ENCODE data around the gene STOX1. TPM values are rescaled to one million over a fixed set of nuclear protein-coding genes. Genes with fewer than 3 reads are reported as not detected.

STOX1 gene
- polyA plus RNA-seq, 1 donor from 2014 or later: 1.2 TPM

GRCh38 chr10:68784476-68784875, 42.9 kb upstream of the STOX1 start:
- Histone ChIP-seq H3K79me2 (replicated peaks; ENCODE audit: insufficient read depth, low read length) (peaks cover 5% of the 10 kb centered on the region), H3K9ac (ENCODE audit: low read length) (no peak overlapping the region), H3F3A (ENCODE audit: insufficient read depth, low read length, poor library complexity, severe bottlenecking) (no peaks in the 10 kb centered on the region), H3K27me3 (ENCODE audit: insufficient read depth, low read depth, low read length) (no peaks in the 10 kb centered on the region), H3K4me2 (ENCODE audit: low read length) (no peak overlapping the region), H3K4me3 (ENCODE audit: low read length) (no peak overlapping the region), H3K9me3 (ENCODE audit: low read length) (no peaks in the 10 kb centered on the region), H2AFZ (ENCODE audit: low read depth, low read length) (no peak overlapping the region), H4K20me1 (ENCODE audit: insufficient read depth) (no peaks in the 10 kb centered on the region), H3K36me3 (ENCODE audit: insufficient read depth, low read length) (no peaks in the 10 kb centered on the region), H3K27ac (ENCODE audit: low read length) (no peak overlapping the region), H3K9me2 (ENCODE audit: insufficient read depth, low read length) (no peaks in the 10 kb centered on the region)
- TF ChIP-seq TAF1 (IDR thresholded peaks at IDR 0.05; ENCODE audit: low read depth) (no peak), MXI1 (conservative IDR thresholded peaks at IDR 0.05; ENCODE audit: poor library complexity, severe bottlenecking) (no peak), EP300 (conservative IDR thresholded peaks at IDR 0.05; ENCODE audit: poor library complexity, severe bottlenecking) (no peak), POLR2AphosphoS5 (IDR thresholded peaks at IDR 0.05) (no peak), EZH2 (IDR thresholded peaks at IDR 0.05; ENCODE audit: borderline replicate concordance, insufficient read depth, low read length, poor library complexity, severe bottlenecking) (no peak)

- H2AFZ ChIP-seq (ENCODE audit: low read depth, low read length): no peak overlapping the region
- H3K79me2 ChIP-seq (replicated peaks; ENCODE audit: insufficient read depth, low read length): no peaks in the 10 kb centered on the region
- no peaks in the 10 kb centered on the region for H3K36me3 ChIP-seq (ENCODE audit: insufficient read depth, low read length)
- H3K9ac ChIP-seq (ENCODE audit: low read length): no peak overlapping the region
- H3K27ac ChIP-seq (ENCODE audit: low read length): no peak overlapping the region
- H3K9me2 ChIP-seq (ENCODE audit: insufficient read depth, low read length): no peaks in the 10 kb centered on the region
- H3K4me2 ChIP-seq (ENCODE audit: low read length): no peak overlapping the region
- no peaks in the 10 kb centered on the region for H4K20me1 ChIP-seq (ENCODE audit: insufficient read depth)
- no peaks in the 10 kb centered on the region for H3K9me3 ChIP-seq (ENCODE audit: low read length)
- no peak overlapping the region for H3K4me3 ChIP-seq (ENCODE audit: low read length)
- no peaks in the 10 kb centered on the region for H3F3A ChIP-seq (ENCODE audit: insufficient read depth, low read length, poor library complexity, severe bottlenecking)
- no peaks in the 10 kb centered on the region for H3K27me3 ChIP-seq (ENCODE audit: insufficient read depth, low read depth, low read length)
- TF ChIP-seq MXI1 (conservative IDR thresholded peaks at IDR 0.05; ENCODE audit: poor library complexity, severe bottlenecking) (no peak), TAF1 (IDR thresholded peaks at IDR 0.05; ENCODE audit: low read depth) (no peak), SMC3 (conservative IDR thresholded peaks at IDR 0.05; ENCODE audit: poor library complexity) (no peak), POLR2AphosphoS5 (IDR thresholded peaks at IDR 0.05) (no peak), EZH2 (IDR thresholded peaks at IDR 0.05; ENCODE audit: borderline replicate concordance, insufficient read depth, low read length, poor library complexity, severe bottlenecking) (no peak), RAD21 (conservative IDR thresholded peaks at IDR 0.05) (no peak), EP300 (conservative IDR thresholded peaks at IDR 0.05; ENCODE audit: poor library complexity, severe bottlenecking) (no peak), CTCF (IDR thresholded peaks at IDR 0.05; ENCODE audit: poor library complexity, severe bottlenecking) (no peak), REST (IDR thresholded peaks at IDR 0.05; ENCODE audit: borderline replicate concordance) (no peak)
Measured at GRCh38 chr10:68787813-68788212, 39.5 kb upstream of the STOX1 start.

All from neural cell (in vitro differentiated cells).